HepG2 (cell line): ENCODE data around the gene MAPK11. TPM values are rescaled to one million over a fixed set of nuclear protein-coding genes. Genes with fewer than 3 reads are reported as not detected.

Source experiments
- E2F5 ChIP-seq: sonication (generic); formaldehyde crosslinking; conservative IDR thresholded peaks from 2 replicates; pipeline ENCODE4 v1.4.0; 2020; ENCODE audit warnings: missing genetic modification reagents
- HNRNPH1 ChIP-seq: fragments of 200-400 bp; formaldehyde crosslinking; optimal IDR thresholded peaks from 2 replicates; pipeline ENCODE3; 2017; ENCODE audit warnings: mild to moderate bottlenecking, low read depth, low read length
- NFAT5 ChIP-seq: sonication (generic); formaldehyde crosslinking; IDR thresholded peaks from 2 replicates; pipeline ENCODE4 v1.4.0; 2020; ENCODE audit warnings: missing genetic modification reagents
- SOX13 ChIP-seq, 3 experiments: fragments of 450-650 bp in 1 of 3; sonication (generic) in 1 of 3; formaldehyde crosslinking in 1 of 3; IDR thresholded peaks in 2 of 3; conservative IDR thresholded peaks in 1 of 3; 2 replicates each; pipeline versions ENCODE4 v1.5.0 to v1.6.1; 2016 to 2020; ENCODE audit warnings: antibody characterized with exemption in 1 of 3, mild to moderate bottlenecking in 1 of 3, missing compliant biosample characterization in 1 of 3, missing genetic modification reagents in 1 of 3, moderate library complexity in 1 of 3
- TFDP2 ChIP-seq: sonication (generic); formaldehyde crosslinking; IDR thresholded peaks from 2 replicates; pipeline ENCODE4 v1.4.0; 2020; ENCODE audit warnings: missing genetic modification reagents
- ZFP1 ChIP-seq: IDR thresholded peaks from 2 replicates; pipeline ENCODE4 v1.6.1; 2016
- ZNF253 ChIP-seq: sonication (generic); formaldehyde crosslinking; IDR thresholded peaks from 2 replicates; pipeline ENCODE4 v1.8.0; 2022; ENCODE audit warnings: mild to moderate bottlenecking, missing genetic modification reagents, borderline replicate concordance
- ZNF510 ChIP-seq: sonication (generic); formaldehyde crosslinking; IDR thresholded peaks from 2 replicates; pipeline ENCODE4 v1.4.0; 2020; ENCODE audit warnings: low read depth, mild to moderate bottlenecking, missing genetic modification reagents
- ZNF567 ChIP-seq: sonication (generic); formaldehyde crosslinking; IDR thresholded peaks from 2 replicates; pipeline ENCODE4 v1.8.1; 2023; ENCODE audit warnings: mild to moderate bottlenecking, missing genetic modification reagents, borderline replicate concordance
- ZNF607 ChIP-seq: sonication (generic); formaldehyde crosslinking; IDR thresholded peaks from 2 replicates; pipeline ENCODE4 v1.5.1; 2020; ENCODE audit warnings: missing genetic modification reagents, mild to moderate bottlenecking, borderline replicate concordance
- ZNF75D ChIP-seq: sonication (generic); formaldehyde crosslinking; IDR thresholded peaks from 2 replicates; pipeline ENCODE4 v1.8.1; 2023; ENCODE audit warnings: missing genetic modification reagents, mild to moderate bottlenecking, borderline replicate concordance
- ZNF841 ChIP-seq: sonication (generic); formaldehyde crosslinking; IDR thresholded peaks from 2 replicates; pipeline ENCODE4 v1.8.1; 2023; ENCODE audit warnings: missing genetic modification reagents, borderline replicate concordance
- polyA plus RNA-seq, 8 experiments: library from polyadenylated mRNA; depleted of rRNA in 3 of 8; stranded (reverse) in 7 of 8; unstranded in 1 of 8; fragments of >200 nt; fragmentation: Illumina TruSeq in 4 of 8; extraction: Trizol in 4 of 8; gene quantifications; 2 replicates each; pipeline versions ENCODE4 v1.2.1 to v1.2.3, GENCODE V29; 2011 to 2016; ENCODE audit warnings: low read depth in 4 of 8, missing spikeins in 1 of 8, mixed read lengths in 1 of 8; ENCODE audit not compliant: insufficient read depth in 1 of 8
- total RNA-seq, 5 experiments: library from RNA; depleted of rRNA; stranded (reverse); fragments of >200 nt; fragmentation: Illumina TruSeq; extraction: Trizol; gene quantifications; 2 replicates each; pipeline ENCODE4 v1.2.3, GENCODE V29; 2016; ENCODE audit warnings: low read depth in 1 of 5
- TF ChIP-seq, protein P1 (sequence below): sonication (generic); formaldehyde crosslinking; IDR thresholded peaks from 2 replicates; pipeline ENCODE4 v1.4.0; 2020; ENCODE audit warnings: missing genetic modification reagents
- TF ChIP-seq, protein P2 (sequence below): sonication (generic); formaldehyde crosslinking; IDR thresholded peaks from 2 replicates; pipeline ENCODE4 v1.5.1; 2020; ENCODE audit warnings: missing genetic modification reagents, mild to moderate bottlenecking, borderline replicate concordance

Gene MAPK11
- total and polyA plus RNA-seq, 2 of the 13 experiments (the other 11 are each of a cell fraction or from before 2014, with no cell fraction given) = 0.15 to 0.17 TPM

DNA sequence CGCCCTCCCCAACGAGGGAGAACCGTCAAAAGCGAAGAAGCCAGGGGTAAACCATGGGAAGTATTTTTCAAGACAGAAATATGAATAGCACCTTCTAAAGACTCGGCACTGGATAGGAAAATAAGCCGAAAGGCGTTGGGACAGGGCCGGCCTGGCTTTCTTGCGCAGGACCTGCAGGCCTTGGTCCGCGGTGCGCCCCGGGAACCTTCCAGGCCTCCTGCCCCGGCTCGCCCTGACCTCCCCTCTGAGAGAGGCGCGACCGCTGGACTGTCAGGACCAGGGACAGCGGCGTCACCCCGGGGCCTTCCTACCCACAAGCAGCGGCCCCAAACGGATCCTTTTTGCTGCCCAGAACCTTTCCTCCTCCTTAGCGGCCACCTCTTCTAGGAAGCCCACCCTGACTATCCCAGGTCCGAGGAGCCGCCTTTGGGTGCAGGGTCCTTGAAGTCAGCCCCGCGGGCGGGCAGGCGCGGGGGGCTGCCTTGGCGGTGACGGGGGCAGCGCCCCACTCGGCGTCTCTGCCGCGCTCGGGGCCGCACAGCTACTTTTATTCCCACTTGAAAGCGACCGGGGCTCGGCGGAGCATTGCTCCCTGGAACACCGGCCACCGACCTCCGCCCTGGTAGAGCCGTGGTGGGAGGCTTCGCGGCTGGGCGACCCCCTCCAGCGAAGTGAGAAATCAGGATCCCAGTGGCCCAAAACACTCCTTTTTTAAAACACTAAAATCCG lies 650 bp upstream of the MAPK11 start (continued):
- TF ChIP-seq ZNF607 (CRISPR knock-in tag) = peak; percentile 95
- TF ChIP-seq, protein P1, sequence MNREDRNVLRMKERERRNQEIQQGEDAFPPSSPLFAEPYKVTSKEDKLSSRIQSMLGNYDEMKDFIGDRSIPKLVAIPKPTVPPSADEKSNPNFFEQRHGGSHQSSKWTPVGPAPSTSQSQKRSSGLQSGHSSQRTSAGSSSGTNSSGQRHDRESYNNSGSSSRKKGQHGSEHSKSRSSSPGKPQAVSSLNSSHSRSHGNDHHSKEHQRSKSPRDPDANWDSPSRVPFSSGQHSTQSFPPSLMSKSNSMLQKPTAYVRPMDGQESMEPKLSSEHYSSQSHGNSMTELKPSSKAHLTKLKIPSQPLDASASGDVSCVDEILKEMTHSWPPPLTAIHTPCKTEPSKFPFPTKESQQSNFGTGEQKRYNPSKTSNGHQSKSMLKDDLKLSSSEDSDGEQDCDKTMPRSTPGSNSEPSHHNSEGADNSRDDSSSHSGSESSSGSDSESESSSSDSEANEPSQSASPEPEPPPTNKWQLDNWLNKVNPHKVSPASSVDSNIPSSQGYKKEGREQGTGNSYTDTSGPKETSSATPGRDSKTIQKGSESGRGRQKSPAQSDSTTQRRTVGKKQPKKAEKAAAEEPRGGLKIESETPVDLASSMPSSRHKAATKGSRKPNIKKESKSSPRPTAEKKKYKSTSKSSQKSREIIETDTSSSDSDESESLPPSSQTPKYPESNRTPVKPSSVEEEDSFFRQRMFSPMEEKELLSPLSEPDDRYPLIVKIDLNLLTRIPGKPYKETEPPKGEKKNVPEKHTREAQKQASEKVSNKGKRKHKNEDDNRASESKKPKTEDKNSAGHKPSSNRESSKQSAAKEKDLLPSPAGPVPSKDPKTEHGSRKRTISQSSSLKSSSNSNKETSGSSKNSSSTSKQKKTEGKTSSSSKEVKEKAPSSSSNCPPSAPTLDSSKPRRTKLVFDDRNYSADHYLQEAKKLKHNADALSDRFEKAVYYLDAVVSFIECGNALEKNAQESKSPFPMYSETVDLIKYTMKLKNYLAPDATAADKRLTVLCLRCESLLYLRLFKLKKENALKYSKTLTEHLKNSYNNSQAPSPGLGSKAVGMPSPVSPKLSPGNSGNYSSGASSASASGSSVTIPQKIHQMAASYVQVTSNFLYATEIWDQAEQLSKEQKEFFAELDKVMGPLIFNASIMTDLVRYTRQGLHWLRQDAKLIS (CRISPR knock-in tag) = no peak
- TF ChIP-seq, protein P2, sequence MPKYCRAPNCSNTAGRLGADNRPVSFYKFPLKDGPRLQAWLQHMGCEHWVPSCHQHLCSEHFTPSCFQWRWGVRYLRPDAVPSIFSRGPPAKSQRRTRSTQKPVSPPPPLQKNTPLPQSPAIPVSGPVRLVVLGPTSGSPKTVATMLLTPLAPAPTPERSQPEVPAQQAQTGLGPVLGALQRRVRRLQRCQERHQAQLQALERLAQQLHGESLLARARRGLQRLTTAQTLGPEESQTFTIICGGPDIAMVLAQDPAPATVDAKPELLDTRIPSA (CRISPR knock-in tag) = no peak
- TF ChIP-seq TFDP2 (CRISPR knock-in tag) = 0 out of 2 replicates have a peak, but pooled peaks have one; percentile 32
- TF ChIP-seq SOX13 (IDR thresholded peaks at IDR 0.05) = no peak
- TF ChIP-seq SOX13 (CRISPR knock-in tag; conservative IDR thresholded peaks at IDR 0.05 in 1 of 2, IDR thresholded peaks at IDR 0.05 in 1 of 2) = no peak
- TF ChIP-seq ZNF75D = no peak
- TF ChIP-seq ZNF841 = no peak
- no peak for TF ChIP-seq HNRNPH1
- peak; percentile 60; the same call in 1 of the 2 replicates for TF ChIP-seq E2F5 (CRISPR knock-in tag)
- no peak for TF ChIP-seq ZFP1
- 0 out of 2 replicates have a peak, but pooled peaks have one; percentile 37 for TF ChIP-seq ZNF567 (CRISPR knock-in tag)
- peak; percentile 84; the same call in 1 of the 2 replicates for TF ChIP-seq ZNF510
- TF ChIP-seq NFAT5 (CRISPR knock-in tag) = peak; percentile 79
- no peak for TF ChIP-seq ZNF253 (CRISPR knock-in tag)
